Measurements from ENCODE around the gene RAD51D. TPM values are rescaled to one million over a fixed set of nuclear protein-coding genes. Genes with fewer than 3 reads are reported as not detected.

The RAD51D gene
- total RNA-seq, 1 experiment from 2014 or later: 17.1 TPM

DNA sequence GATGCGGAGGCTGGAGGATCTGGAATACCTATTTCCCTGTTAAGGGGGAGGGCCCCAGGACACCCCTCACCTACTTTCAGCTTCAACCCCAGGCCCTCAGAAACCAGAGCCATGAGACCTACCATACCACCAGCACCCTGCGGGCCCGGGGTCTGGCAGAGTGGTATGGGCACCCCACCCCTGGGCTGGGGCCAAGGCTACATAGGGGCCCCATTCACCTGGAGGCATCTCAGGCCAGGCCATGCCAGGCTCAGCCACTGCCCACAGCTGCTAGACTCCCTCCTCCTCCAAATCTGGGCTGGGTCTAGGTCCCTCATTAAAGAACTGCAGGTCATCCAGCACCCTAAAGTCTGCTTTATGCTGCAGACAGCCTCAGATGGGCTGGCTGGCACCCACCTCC is 10.7 kb upstream of the RAD51D start:
- H3K36me3 Mint-ChIP-seq (ENCODE audit: insufficient read depth, unreplicated experiment): peaks cover 44% of the 10 kb centered on the region

DNA sequence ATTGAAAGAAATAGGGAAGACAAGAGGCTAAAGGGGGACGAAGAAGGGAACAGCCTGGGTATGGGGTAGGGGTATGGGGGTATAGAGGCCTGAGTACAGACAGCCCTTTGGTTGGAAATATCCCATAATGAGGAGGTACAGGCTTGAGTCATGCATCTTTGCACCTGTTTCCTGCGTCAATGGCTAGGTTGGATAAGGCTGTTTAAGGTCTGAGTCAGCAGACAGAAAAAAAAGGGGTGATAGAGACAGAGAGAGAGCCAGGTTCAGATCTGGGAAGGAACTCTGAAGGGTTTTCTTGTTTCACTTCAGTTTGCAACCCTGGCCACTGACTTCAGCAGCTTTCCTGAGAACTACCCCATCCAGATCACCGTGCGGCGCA is 10.3 kb upstream of the RAD51D start:
- TF ChIP-seq, protein P1, sequence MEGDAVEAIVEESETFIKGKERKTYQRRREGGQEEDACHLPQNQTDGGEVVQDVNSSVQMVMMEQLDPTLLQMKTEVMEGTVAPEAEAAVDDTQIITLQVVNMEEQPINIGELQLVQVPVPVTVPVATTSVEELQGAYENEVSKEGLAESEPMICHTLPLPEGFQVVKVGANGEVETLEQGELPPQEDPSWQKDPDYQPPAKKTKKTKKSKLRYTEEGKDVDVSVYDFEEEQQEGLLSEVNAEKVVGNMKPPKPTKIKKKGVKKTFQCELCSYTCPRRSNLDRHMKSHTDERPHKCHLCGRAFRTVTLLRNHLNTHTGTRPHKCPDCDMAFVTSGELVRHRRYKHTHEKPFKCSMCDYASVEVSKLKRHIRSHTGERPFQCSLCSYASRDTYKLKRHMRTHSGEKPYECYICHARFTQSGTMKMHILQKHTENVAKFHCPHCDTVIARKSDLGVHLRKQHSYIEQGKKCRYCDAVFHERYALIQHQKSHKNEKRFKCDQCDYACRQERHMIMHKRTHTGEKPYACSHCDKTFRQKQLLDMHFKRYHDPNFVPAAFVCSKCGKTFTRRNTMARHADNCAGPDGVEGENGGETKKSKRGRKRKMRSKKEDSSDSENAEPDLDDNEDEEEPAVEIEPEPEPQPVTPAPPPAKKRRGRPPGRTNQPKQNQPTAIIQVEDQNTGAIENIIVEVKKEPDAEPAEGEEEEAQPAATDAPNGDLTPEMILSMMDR (IDR thresholded peaks at IDR 0.05; ENCODE audit: unreplicated experiment): no peak
- Mint-ChIP-seq H3K36me3 (ENCODE audit: insufficient read depth, unreplicated experiment) (peaks cover 40% of the 10 kb centered on the region), H3K27ac (ENCODE audit: unreplicated experiment) (no peak overlapping the region), H3K4me1 (ENCODE audit: low read depth, unreplicated experiment) (no peaks in the 10 kb centered on the region), H3K27me3 (ENCODE audit: unreplicated experiment) (no peaks in the 10 kb centered on the region), H3K9me3 (ENCODE audit: low read depth, unreplicated experiment) (no peaks in the 10 kb centered on the region), H3K4me3 (ENCODE audit: low read depth, unreplicated experiment) (no peak overlapping the region)
- DNase-seq: no peak
- BruUV-seq (replicated peaks): no TSS peak
- intact Hi-C loops (cut with micrococcal nuclease; ENCODE audit: unreplicated experiment): no loop called here
- CTCF ChIA-PET: interaction anchor here (0.6 kb wide), 1 partner anchor 134 kb away, joined by 3 read pairs; no protein-coding TSS in a partner anchor

More for the DNA sequence above, 10.7 kb upstream of the RAD51D start:
- no TSS peak for BruUV-seq (replicated peaks)
- H3K4me1 Mint-ChIP-seq (ENCODE audit: low read depth, unreplicated experiment): no peaks in the 10 kb centered on the region
- no peaks in the 10 kb centered on the region for H3K9me3 Mint-ChIP-seq (ENCODE audit: low read depth, unreplicated experiment)
- no peak overlapping the region for H3K4me3 Mint-ChIP-seq (ENCODE audit: low read depth, unreplicated experiment)
- intact Hi-C loops (cut with micrococcal nuclease; ENCODE audit: unreplicated experiment): no loop called here
- no peaks in the 10 kb centered on the region for H3K27me3 Mint-ChIP-seq (ENCODE audit: unreplicated experiment)
- TF ChIP-seq, protein P1 (IDR thresholded peaks at IDR 0.05; ENCODE audit: unreplicated experiment): no peak
- DNase-seq: no peak
- CTCF ChIA-PET: interaction anchor here (0.6 kb wide), 1 partner anchor 135 kb away, joined by 3 read pairs; no protein-coding TSS in a partner anchor
- H3K27ac Mint-ChIP-seq (ENCODE audit: unreplicated experiment): no peak overlapping the region

DNA sequence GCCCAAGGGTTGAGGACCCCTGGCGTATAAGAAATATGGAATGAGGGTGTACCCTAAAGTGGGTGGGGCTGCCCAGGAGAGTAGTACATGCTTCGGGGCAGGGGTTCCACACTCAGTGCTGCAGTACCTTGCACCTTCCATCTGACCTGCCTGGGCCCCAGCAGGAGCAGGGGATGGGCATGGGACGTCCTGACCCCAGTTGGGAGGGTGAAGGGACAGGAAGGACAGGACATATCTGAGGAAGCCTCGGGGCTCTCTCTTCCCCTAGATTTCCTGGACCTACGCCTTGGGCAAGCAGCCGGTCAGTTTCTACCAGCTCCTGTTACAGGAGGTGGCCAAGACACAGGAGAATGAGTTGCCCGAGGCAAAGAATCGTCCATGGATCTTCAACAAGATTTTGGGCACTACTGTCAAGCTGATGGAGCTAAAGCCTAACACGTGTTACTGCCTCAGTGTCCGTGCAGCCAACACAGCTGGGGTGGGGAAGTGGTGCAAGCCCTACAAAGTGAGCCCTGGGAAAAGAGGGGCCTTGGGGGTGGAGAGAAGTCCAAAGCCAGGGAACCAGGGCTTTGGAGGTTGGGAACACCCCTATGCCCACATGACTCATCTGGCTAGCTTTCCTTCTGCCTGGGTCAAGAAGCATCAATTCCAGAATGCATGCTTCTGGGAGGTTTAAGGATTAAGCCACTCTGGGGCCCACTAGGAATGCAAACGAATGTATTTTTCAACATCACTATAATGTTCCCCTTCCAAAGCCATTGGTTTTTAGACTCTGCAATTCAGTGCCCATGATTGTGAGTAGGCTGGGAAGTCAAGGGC is 9.7 kb upstream of the RAD51D start:
- no peak overlapping the region for H3K4me3 Mint-ChIP-seq (ENCODE audit: low read depth, unreplicated experiment)
- intact Hi-C loops (cut with micrococcal nuclease; ENCODE audit: unreplicated experiment): no loop called here
- CTCF ChIA-PET: no interaction called here
- no peaks in the 10 kb centered on the region for H3K4me1 Mint-ChIP-seq (ENCODE audit: low read depth, unreplicated experiment)
- H3K27me3 Mint-ChIP-seq (ENCODE audit: unreplicated experiment): no peaks in the 10 kb centered on the region
- H3K36me3 Mint-ChIP-seq (ENCODE audit: insufficient read depth, unreplicated experiment): peaks cover 34% of the 10 kb centered on the region
- no peak overlapping the region for H3K27ac Mint-ChIP-seq (ENCODE audit: unreplicated experiment)
- BruUV-seq (replicated peaks): TSS peak; percentile 5
- TF ChIP-seq, protein P1 (IDR thresholded peaks at IDR 0.05; ENCODE audit: unreplicated experiment): no peak
- no peak for DNase-seq
- H3K9me3 Mint-ChIP-seq (ENCODE audit: low read depth, unreplicated experiment): no peaks in the 10 kb centered on the region

DNA sequence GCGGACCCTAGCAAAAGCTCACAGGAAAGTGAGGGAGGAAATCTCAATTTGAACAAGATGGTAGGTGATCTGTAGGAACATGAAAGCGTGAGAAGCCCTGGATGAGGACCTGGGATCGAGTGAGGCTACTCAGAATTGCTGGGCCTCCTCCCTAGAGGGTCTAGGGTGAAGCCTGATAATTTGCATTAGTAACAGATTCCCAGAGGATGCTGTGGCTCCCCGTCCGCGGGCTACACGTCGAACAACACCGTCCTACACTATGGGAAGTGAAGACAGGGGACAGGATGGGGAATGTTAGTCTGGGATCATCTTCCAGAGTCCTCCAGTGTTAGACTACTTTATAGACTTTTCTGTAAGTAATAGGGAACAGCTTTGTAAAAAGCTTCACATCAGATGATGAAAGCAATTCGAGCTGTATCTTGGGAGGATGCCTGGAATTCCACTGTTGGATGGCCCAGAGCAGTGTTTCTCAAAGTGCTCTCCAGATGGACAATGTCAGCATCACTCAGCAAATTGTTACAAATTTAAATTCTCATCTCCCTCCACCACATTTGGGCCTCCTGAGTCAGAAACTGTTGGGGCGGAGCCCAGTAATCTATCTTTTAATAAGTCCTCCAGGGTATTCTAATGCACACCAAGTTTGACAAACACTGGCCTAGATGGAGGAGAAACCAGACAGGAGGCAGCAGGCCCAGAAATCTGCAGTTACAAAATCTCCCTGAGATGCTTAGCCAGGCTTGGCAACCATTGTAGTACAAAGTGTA is 8.3 kb upstream of the RAD51D start:
- H3K4me1 Mint-ChIP-seq (ENCODE audit: low read depth, unreplicated experiment): no peaks in the 10 kb centered on the region
- TF ChIP-seq, protein P1 (IDR thresholded peaks at IDR 0.05; ENCODE audit: unreplicated experiment): no peak
- H3K4me3 Mint-ChIP-seq (ENCODE audit: low read depth, unreplicated experiment): no peak overlapping the region
- no peak overlapping the region for H3K27ac Mint-ChIP-seq (ENCODE audit: unreplicated experiment)
- H3K36me3 Mint-ChIP-seq (ENCODE audit: insufficient read depth, unreplicated experiment): peaks cover 20% of the 10 kb centered on the region
- intact Hi-C loops (cut with micrococcal nuclease; ENCODE audit: unreplicated experiment): no loop called here
- CTCF ChIA-PET: interaction anchor here (0.6 kb wide), 1 partner anchor 150 kb away, joined by 3 read pairs; no protein-coding TSS in a partner anchor
- no TSS peak for BruUV-seq (replicated peaks)
- no peaks in the 10 kb centered on the region for H3K9me3 Mint-ChIP-seq (ENCODE audit: low read depth, unreplicated experiment)
- no peak for DNase-seq
- no peaks in the 10 kb centered on the region for H3K27me3 Mint-ChIP-seq (ENCODE audit: unreplicated experiment)

Data from Calu3 (cell line).